Testis (tissue), 5 donors: ENCODE measurements around the gene CXCL12. TPM values are rescaled to one million over a fixed set of nuclear protein-coding genes. Genes with fewer than 3 reads are reported as not detected.

Experiments used
- DNase-seq: peaks from one replicate; pipeline ENCODE4 v3.0.0-alpha.2; 2019
- H3K27ac ChIP-seq, 2 donors: fragments of 200-600 bp; sonication (generic); one replicate each; pipeline ENCODE4 v1.5.1; 2019
- H3K27me3 ChIP-seq: fragments of 200-600 bp; sonication (generic); one replicate; pipeline ENCODE4 v1.5.1; 2019
- H3K36me3 ChIP-seq: fragments of 200-600 bp; sonication (generic); one replicate; pipeline ENCODE4 v1.5.1; 2017; ENCODE audit warnings: low read depth; ENCODE audit errors: missing control alignments
- H3K4me1 ChIP-seq: fragments of 200-600 bp; sonication (generic); one replicate; pipeline ENCODE4 v1.5.1; 2019
- H3K4me3 ChIP-seq, 2 donors: fragments of 200-600 bp; sonication (generic); one replicate each; pipeline ENCODE4 v1.5.1; 2017 to 2019
- H3K9me3 ChIP-seq: fragments of 200-600 bp; sonication (generic); one replicate; pipeline ENCODE4 v1.5.1; 2017
- CTCF ChIP-seq, 3 experiments: fragments of 450-650 bp in 2 of 3; fragments of 200-600 bp in 1 of 3; sonication (generic) in 1 of 3; IDR thresholded peaks; one replicate each; pipeline ENCODE4 v1.5.1; 2016 to 2019; ENCODE audit warnings: antibody characterized with exemption in 3 of 3, mild to moderate bottlenecking in 2 of 3, moderate library complexity in 1 of 3
- POLR2A ChIP-seq: fragments of 450-650 bp; IDR thresholded peaks from one replicate; pipeline ENCODE4 v1.6.1; 2017; ENCODE audit warnings: antibody characterized with exemption, mild to moderate bottlenecking, moderate library complexity
- WGBS, 2 donors: methylation state at CpG; one replicate each; pipeline ENCODE4 v1.1.5; 2018; 5-methylcytosine and 5-hydroxymethylcytosine counted together
- intact Hi-C: fragments of 100-400 bp; cut with DNase I; formaldehyde crosslinking; loops from one replicate; pipeline ENCODE4 v1.15.1; 2023; ENCODE audit warnings: low total_unique reads
- long read RNA-seq, 2 donors: transcript quantifications; one replicate each; lab custom pipeline, GENCODE V29; 2026
- polyA plus RNA-seq: library from polyadenylated mRNA; stranded (reverse); fragments of 350-450 nt; fragmentation: Illumina TruSeq; extraction: RNeasy Lipid Tissue Mini Kit (QIAGEN cat#74804); gene quantifications from one replicate; pipeline ENCODE4 v1.2.3, GENCODE V29; 2014; ENCODE audit warnings: low read depth, low replicate concordance; ENCODE audit not compliant: insufficient read depth
- total RNA-seq, 2 donors: library from RNA; depleted of rRNA; stranded (reverse); fragments of >200 nt; gene quantifications; one replicate each; pipeline ENCODE4 v1.2.3, GENCODE V29; 2016

The CXCL12 gene
- total RNA-seq (10 to 100 TPM in 1 of 2 donors, 1 to 10 TPM in 1; 9.8 to 12.0 TPM), polyA plus RNA-seq (87.7 TPM)
- long read RNA-seq, donor 1, transcript CXCL12-201 (3 exons, 1,857 nt): major isoform, 154 of 259 reads
- long read RNA-seq, donor 1, transcript CXCL12-203 (4 exons, 3,532 nt): minor isoform, 80 of 259 reads
- long read RNA-seq, donor 1, transcript CXCL12-207 (2 exons, 596 nt): minor isoform, 11 of 259 reads
- long read RNA-seq, donor 1, partial matches to known transcripts: 12 of 259 reads
- long read RNA-seq, donor 1, other reads (novel, unspliced or antisense): 0 of 259 reads
- long read RNA-seq, donor 2, transcript CXCL12-207 (2 exons, 596 nt): minor isoform, 22 of 241 reads
- long read RNA-seq, donor 2, transcript CXCL12-201 (3 exons, 1,857 nt): major isoform, 136 of 241 reads
- long read RNA-seq, donor 2, transcript CXCL12-203 (4 exons, 3,532 nt): minor isoform, 77 of 241 reads
- long read RNA-seq, donor 2, partial matches to known transcripts: 0 of 241 reads
- long read RNA-seq, donor 2, other reads (novel, unspliced or antisense): 6 of 241 reads

- intact Hi-C loops: loop anchor here (5.0 to 10.0 kb wide), 3 partner anchors 470 to 713 kb away; no protein-coding TSS in a partner anchor
- peak; percentile 34 for DNase-seq
- no peaks in the 10 kb centered on the region for H3K27me3 ChIP-seq
- no peaks in the 10 kb centered on the region for H3K9me3 ChIP-seq
- peak within 1 kb of the TSS; percentile 59 to 76 for H3K4me3 ChIP-seq
- no peak for TF ChIP-seq POLR2A
- TF ChIP-seq CTCF (IDR thresholded peaks at IDR 0.05): no peak
- peak within 1 kb of the TSS in 1 of 2 donors; percentile 53 for H3K27ac ChIP-seq
- H3K4me1 ChIP-seq: peaks cover 20% of the 10 kb centered on the region
- WGBS, 2 donors: 15 to 33% methylated on average over 33 to 37 of the region's 75 CpGs
- H3K36me3 ChIP-seq: no peaks in the 10 kb centered on the region
These were observed at the start of gene CXCL12 for GRCh38 chr10:44385026-44385695. Gene CXCL12 (minus strand): TSS chr10:44385097. CDS start chr10:44385005, 92 bp downstream.

DNA sequence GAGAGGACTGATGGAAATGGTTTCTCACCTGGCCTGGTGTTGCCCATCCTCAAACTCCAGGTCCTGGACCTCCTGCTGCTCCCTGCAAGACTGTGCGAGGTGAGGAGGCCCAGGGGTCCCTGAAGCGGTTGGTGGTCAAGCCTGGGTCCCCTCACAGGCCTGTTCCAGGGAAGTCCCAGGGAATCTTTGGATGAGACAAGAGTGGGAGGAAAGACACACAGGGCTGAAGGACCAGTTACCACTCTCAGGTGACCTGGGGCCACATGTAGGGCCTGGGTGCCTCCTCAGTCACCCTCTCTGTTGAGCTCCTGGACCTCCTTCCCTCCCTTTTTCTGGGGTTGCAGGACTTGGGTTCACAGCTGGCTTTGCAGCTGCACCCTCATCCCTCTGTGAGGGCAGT is 42.6 kb upstream of the CXCL12 start:
- Histone ChIP-seq H3K36me3 (no peaks in the 10 kb centered on the region), H3K4me3 (no peak overlapping the region), H3K27me3 (no peaks in the 10 kb centered on the region), H3K4me1 (no peaks in the 10 kb centered on the region), H3K27ac (no peak overlapping the region), H3K9me3 (no peaks in the 10 kb centered on the region)
- TF ChIP-seq POLR2A (no peak), CTCF (IDR thresholded peaks at IDR 0.05) (no peak)
- no peak for DNase-seq
- WGBS, 2 donors: 95 to 100% methylated on average over 2 of the region's 2 CpGs
- intact Hi-C loops: no loop called here

- Histone ChIP-seq H3K36me3 (no peaks in the 10 kb centered on the region), H3K9me3 (no peaks in the 10 kb centered on the region), H3K4me1 (no peaks in the 10 kb centered on the region), H3K27me3 (no peaks in the 10 kb centered on the region), H3K27ac (no peak overlapping the region), H3K4me3 (no peak overlapping the region)
- DNase-seq: no peak
- TF ChIP-seq CTCF (IDR thresholded peaks at IDR 0.05) (no peak), POLR2A (no peak)
- intact Hi-C loops: no loop called here
- 86 to 96% methylated on average over 4 to 5 of the region's 5 CpGs for WGBS, 2 donors
These were observed 42.1 kb upstream of the CXCL12 start for GRCh38 chr10:44427037-44427436.

- 83 to 90% methylated on average over 6 to 8 of the region's 8 CpGs for WGBS, 2 donors
- DNase-seq: no peak
- no peak for TF ChIP-seq CTCF (IDR thresholded peaks at IDR 0.05)
- no peak for TF ChIP-seq POLR2A
- intact Hi-C loops: no loop called here
- Histone ChIP-seq H3K36me3 (no peaks in the 10 kb centered on the region), H3K4me3 (no peak overlapping the region), H3K4me1 (no peaks in the 10 kb centered on the region), H3K9me3 (no peaks in the 10 kb centered on the region), H3K27me3 (no peaks in the 10 kb centered on the region), H3K27ac (no peak overlapping the region)
These were observed 41.5 kb upstream of the CXCL12 start for GRCh38 chr10:44426247-44427034.
